ENCODE measurements around the gene PARVA.

GRCh38 chr11:12416552-12416951 is 39.2 kb downstream of the PARVA start:
- TF ChIP-seq POLR2A (IDR thresholded peaks at IDR 0.05; ENCODE audit: low read depth) (no peak), CTCF (IDR thresholded peaks at IDR 0.05) (no peak), EP300 (IDR thresholded peaks at IDR 0.05) (no peak), POLR2AphosphoS5 (IDR thresholded peaks at IDR 0.05) (no peak)

Measured in esophagus muscularis mucosa (tissue), 4 donors.